CD4-positive, alpha-beta T cell treated with Interferon gamma for 1 hour (primary cell): ENCODE results near the gene TMC6.

Source experiments
- DNase-seq: peaks from one replicate; pipeline ENCODE4 v3.0.0-alpha.2; 2020

The TMC6 gene

DNA sequence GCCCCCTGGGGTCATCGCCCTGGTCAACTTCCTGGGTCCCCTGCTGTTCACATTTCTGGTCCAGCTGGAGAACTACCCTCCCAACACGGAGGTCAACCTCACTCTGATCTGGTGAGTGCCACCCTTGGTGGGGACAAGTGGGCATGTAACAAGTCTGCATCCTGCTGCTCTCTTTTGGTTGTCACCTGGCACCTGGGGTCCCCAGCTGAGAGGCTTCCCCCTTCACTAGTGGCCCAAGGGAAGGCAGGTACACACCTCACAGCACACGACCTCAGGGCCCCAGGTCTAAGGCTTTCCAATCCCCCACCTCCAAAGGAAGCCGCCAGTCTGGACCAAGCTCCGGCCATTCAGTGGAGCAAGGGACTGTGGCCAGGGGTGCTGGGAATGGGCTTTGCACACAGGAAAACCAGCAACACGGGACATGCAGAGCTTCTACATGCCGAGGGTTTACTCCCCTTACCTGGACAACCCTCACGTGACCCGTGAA lies 6.4 kb upstream of the TMC6 start:
- no peak for DNase-seq

- peak; percentile 86 for DNase-seq
Observed at GRCh38 chr17:78133971-78134898, 5.7 kb upstream of the TMC6 start.

GRCh38 chr17:78133179-78133951 lies 4.8 kb upstream of the TMC6 start:
- no peak for DNase-seq

DNA sequence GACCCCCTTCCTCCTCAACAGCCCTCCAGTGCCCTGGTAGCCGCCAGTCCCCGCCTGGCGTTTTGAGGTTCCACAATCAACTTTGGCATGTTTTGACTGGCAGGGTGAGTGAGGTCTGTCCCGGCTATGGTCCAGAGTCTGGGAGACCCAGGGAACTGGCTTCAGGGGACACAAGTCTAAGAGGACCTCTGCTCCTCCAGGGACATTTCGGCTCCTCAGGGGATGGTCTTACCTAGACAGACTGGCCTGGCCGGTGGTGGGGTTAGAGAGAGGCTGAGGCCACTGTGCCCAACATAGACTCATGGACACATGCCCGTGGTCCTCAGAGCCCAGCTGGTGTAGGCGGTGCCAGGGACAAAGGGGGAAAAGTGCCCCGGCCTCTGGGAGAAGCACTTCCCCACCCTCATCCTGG lies 4.2 kb upstream of the TMC6 start:
- DNase-seq, result no peak

- DNase-seq, result peak; percentile 88
Observed at GRCh38 chr17:78132084-78132676, 3.6 kb upstream of the TMC6 start.

DNA sequence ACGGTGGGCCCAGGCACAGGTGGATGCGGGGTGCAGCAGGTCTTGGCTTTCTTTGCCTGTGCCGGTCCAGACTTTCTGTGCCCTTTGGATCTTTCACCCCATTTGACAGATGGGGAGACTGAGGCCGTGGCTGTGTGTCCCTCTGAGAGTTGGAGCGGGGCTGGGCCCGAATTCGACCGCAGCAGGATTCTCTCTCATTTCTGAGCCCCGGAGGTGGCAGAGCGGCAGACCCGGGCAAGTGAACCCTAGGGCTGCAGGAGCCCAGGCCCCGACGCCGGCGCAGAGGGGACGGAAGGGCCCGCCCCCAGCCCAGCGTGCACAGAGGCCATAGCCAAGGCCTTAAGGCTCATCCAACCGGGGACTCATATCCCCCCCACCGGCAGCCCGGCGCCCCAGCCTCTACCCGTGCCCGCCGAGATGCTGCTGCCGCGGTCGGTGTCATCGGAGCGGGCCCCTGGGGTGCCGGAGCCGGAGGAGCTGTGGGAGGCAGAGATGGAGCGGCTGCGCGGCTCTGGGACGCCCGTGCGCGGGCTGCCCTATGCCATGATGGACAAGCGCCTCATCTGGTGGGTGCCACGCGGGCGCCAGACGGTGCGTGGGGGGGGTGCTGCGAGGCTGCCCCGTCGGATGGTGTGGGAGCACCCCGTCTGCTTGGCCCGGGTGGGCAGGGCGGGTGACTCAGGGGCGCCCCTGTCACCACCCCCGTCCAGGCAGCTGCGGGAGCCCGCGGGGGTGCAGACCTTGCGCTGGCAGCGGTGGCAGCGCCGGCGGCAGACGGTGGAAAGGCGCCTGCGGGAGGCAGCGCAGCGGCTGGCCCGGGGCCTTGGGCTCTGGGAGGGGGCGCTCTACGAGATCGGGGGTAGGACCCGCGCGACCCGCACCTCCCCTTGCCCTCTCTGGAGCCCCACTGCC lies 2.9 kb upstream of the TMC6 start:
- DNase-seq, result no peak

DNA sequence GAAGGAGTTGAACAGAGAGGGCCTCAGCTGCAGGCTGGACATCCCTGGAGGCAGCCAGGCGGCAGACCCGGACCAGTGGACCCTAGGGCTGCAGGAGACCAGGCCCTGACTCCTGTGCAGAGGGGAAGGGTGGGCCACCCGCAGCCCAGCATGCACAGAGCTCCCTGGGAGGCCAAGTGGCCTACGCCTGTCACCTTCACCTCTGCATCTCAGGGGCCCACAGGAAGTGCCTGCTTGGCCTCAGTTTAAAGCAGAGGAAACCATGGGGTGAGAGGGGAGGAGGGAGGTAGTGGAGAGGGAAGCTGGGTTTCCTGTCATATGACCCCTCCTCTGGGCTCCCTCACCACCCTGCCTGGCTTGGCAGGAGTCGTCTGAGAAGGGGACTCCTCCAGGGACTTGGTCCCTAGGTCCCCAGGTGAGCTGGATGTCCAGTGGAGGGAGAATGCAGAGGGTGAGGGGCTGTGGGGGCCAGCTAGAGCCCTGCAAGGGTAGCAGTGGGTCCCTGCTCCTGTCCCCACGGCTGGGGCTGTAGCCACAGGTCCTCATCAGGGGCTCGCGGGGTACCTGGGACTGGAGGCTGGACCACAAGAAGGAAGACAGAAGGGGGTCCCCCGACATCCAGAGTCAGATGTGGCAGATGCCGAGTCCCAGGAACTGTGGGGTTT lies 2.0 kb upstream of the TMC6 start, which contains the start of gene TMC8:
Gene TMC8, plus strand, starts transcription at position 335 of the 665 bp plus-strand sequence. CDS start 818 bp downstream, outside the sequence.
- DNase-seq, result peak; percentile 81

GRCh38 chr17:78130090-78130436 lies 1.5 kb upstream of the TMC6 start:
- no peak for DNase-seq

GRCh38 chr17:78129351-78130089 lies 965 bp upstream of the TMC6 start:
- DNase-seq, result peak; percentile 48

DNA sequence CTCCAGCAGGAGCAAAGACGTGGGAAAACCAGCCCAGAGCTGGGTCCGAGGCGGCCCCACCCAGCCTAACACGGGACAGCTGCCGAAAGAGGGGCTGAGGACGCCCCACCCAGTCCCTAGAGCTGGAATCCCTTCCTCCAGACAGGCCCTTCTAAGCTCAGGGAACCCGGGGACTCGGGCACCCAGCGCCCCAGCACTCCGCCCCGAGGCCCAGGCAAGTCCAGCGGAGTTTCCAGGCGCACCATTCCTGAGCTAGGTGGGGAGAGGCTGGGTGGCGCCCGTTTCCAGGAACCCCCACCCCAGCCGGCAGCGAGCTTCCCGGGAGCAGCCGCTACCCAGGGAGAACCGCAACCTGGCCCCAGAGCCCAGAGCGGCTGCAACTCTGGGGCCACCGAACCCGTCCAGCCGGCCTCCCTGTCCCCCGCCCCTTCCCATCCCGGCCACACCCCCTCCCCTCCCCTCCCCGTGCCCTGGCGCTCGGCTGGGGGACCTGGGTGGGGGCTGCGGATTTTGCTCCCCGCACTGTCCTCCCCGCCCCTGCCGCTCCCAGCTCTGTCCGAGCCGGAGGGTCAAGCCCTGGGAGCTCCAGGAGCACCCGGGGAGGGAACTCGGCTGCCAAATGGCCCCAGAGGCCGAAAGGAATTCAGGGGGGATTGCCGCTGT lies 536 bp downstream of the TMC6 start:
- DNase-seq, result no peak

DNA sequence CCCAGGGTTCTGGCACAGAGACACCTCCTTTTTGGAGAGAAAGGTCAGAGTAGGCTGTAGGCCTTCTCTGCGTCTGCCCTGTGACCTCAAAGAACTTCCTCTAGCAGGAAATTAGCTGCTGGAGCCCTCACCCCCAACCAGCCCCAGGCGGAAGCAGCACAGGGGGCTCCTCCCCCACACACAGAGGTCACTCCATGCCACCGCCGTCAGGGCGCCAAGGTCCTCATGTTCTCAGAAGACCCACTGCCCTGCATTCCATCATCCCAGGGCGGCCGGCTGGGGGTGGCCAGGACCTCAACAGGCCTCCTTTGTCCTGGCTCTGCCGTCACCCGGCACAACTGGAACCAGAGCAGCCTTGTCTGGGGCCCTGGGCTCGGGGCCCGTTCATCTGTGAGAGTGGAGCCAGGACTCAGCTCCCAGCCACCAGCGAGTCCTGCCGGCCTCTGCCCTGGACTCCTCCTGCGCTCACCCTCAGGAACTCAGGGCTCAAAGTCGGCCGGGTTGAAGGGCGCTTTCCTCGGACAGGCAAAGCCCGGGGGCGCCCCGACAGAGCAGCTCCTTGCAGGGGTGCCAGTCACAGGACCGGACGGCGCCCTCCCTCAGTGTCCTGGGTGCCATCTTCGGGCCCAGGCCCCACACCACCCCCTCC lies 1.2 kb downstream of the TMC6 start:
- DNase-seq, result peak; percentile 71

- DNase-seq, result no peak
Observed at GRCh38 chr17:78126895-78127238, 1.7 kb downstream of the TMC6 start.

- no peak for DNase-seq
Observed at GRCh38 chr17:78125976-78126894, 2.3 kb downstream of the TMC6 start.

- DNase-seq, result no peak
Observed at GRCh38 chr17:78125138-78125913, 3.2 kb downstream of the TMC6 start.

DNA sequence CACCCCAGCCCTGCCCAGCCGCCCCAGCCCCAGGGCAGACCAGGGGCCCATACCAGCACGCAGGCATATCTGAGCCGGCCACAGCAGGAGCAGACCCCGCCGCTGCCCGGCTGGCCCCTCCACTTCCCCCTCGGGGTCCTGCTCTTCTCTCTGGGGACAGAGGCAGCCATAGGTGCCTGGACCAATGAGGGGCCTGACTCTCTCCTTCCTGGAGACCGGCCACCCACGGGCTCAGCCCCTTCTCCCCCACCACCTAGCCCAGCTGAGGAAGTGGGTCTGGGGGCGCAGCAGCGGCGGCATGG lies 3.8 kb downstream of the TMC6 start:
- no peak for DNase-seq

DNA sequence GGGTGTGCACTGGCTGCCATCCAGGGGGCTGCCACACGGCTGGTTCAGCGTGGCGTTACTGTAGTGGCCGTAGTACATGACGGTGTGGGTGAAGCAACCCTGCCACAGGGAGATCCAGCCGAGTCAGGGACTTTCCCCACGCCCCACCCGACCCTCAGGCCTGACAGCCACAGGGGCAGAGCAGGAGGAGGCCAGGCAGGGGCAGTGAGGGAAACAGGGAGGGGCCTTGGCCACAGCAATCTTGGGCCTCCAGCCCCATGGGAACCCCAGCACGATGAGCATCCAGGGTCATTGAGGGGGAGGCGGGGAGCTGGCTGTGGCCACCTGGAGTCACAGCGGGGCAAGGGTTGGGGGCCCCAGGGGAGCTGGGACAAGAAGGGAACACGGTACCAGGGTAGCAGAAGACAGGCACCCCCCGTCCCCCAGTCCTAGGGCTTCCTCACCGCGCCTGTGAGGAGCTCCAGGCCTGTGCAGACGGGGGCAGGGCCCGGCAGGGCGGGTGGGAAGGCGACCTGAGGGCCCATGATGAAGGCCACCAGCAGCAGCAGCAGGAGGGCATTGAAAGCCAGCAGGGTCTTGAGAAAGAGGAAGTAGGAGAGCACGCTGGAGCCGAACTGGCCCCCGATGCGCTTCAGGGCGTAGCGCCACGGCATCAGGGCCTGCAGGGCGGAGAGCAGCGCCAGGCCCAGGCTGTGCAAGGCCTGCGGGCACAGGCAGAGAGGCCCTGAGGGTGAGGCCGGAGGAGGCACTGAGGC lies 4.3 kb downstream of the TMC6 start:
- peak; percentile 68 for DNase-seq

GRCh38 chr17:78123258-78123929 lies 5.2 kb downstream of the TMC6 start:
- DNase-seq, result no peak
